HEK293T (cell line): ENCODE results near the gene SH3BP2.

Experiments used
- CTCF ChIA-PET: fragments of 350-600 bp; formaldehyde crosslinking; extraction: SDS; loops from one replicate; lab custom pipeline; 2021; ENCODE audit warnings: antibody characterized with exemption, inconsistent platforms; lab: Yijun Ruan, JAX
- POLR2A ChIA-PET: fragments of 350-600 bp; formaldehyde crosslinking; extraction: SDS; loops from one replicate; lab custom pipeline; 2020; ENCODE audit warnings: antibody characterized with exemption, inconsistent platforms; lab: Yijun Ruan, JAX
- DNase-seq: peaks from one replicate; pipeline ENCODE4 v3.0.0; 2012; ENCODE audit warnings: mixed read lengths; ENCODE audit errors: extremely low spot score
- ARNT ChIP-seq: fragments of 450-650 bp; IDR thresholded peaks from 2 replicates; pipeline ENCODE4 v1.6.1; 2017; ENCODE audit warnings: mild to moderate bottlenecking
- BHLHE40 ChIP-seq: fragments of 450-650 bp; IDR thresholded peaks from 2 replicates; pipeline ENCODE4 v1.6.1; 2016; ENCODE audit warnings: mild to moderate bottlenecking, moderate library complexity, borderline replicate concordance
- CTBP1 ChIP-seq: fragments of 450-650 bp; IDR thresholded peaks from 2 replicates; pipeline ENCODE4 v1.6.1; 2016; ENCODE audit warnings: borderline replicate concordance
- ELF4 ChIP-seq: fragments of 450-650 bp; IDR thresholded peaks from 2 replicates; pipeline ENCODE4 v1.6.1; 2017; ENCODE audit warnings: antibody characterized with exemption
- FOXA1 ChIP-seq: fragments of 450-650 bp; IDR thresholded peaks from 2 replicates; pipeline ENCODE4 v1.6.1; 2016; ENCODE audit warnings: mild to moderate bottlenecking
- FOXK2 ChIP-seq: fragments of 450-650 bp; IDR thresholded peaks from 2 replicates; pipeline ENCODE4 v1.6.1; 2016; ENCODE audit warnings: mild to moderate bottlenecking
- FOXM1 ChIP-seq: fragments of 450-650 bp; IDR thresholded peaks from 2 replicates; pipeline ENCODE4 v1.6.1; 2017; ENCODE audit warnings: mild to moderate bottlenecking, borderline replicate concordance
- HDGF ChIP-seq: fragments of 450-650 bp; IDR thresholded peaks from 2 replicates; pipeline ENCODE4 v1.6.1; 2017; ENCODE audit warnings: antibody characterized with exemption, borderline replicate concordance
- L3MBTL2 ChIP-seq: fragments of 450-650 bp; conservative IDR thresholded peaks from 2 replicates; pipeline ENCODE4 v1.6.1; 2016; ENCODE audit warnings: mild to moderate bottlenecking
- LEF1 ChIP-seq: fragments of 450-650 bp; IDR thresholded peaks from 2 replicates; pipeline ENCODE4 v1.6.1; 2017; ENCODE audit warnings: mild to moderate bottlenecking, borderline replicate concordance
- NFRKB ChIP-seq: fragments of 450-650 bp; IDR thresholded peaks from 2 replicates; pipeline ENCODE4 v1.6.1; 2016; ENCODE audit warnings: mild to moderate bottlenecking, moderate library complexity
- SP1 ChIP-seq: fragments of 450-650 bp; IDR thresholded peaks from 2 replicates; pipeline ENCODE4 v1.6.1; 2017
- SUZ12 ChIP-seq: fragments of 450-650 bp; IDR thresholded peaks from 2 replicates; pipeline ENCODE4 v1.6.1; 2016; ENCODE audit warnings: mild to moderate bottlenecking
- TARDBP ChIP-seq: fragments of 450-650 bp; IDR thresholded peaks from 2 replicates; pipeline ENCODE4 v1.6.1; 2016
- ZNF384 ChIP-seq: fragments of 450-650 bp; IDR thresholded peaks from 2 replicates; pipeline ENCODE4 v1.6.1; 2016
- TF ChIP-seq, protein P1 (sequence below): fragments of 450-650 bp; IDR thresholded peaks from 2 replicates; pipeline ENCODE4 v1.6.1; 2016

The SH3BP2 gene

GRCh38 chr4:2820216-2820982, 27.5 kb downstream of the SH3BP2 start:
- CTCF ChIA-PET, result no interaction called here
- TF ChIP-seq FOXA1 (no peak), BHLHE40 (no peak), CTBP1 (no peak), ARNT (no peak), L3MBTL2 (no peak), FOXM1 (no peak), HDGF (no peak), SP1 (no peak), ELF4 (no peak), ZNF384 (no peak)
- TF ChIP-seq, protein P1, sequence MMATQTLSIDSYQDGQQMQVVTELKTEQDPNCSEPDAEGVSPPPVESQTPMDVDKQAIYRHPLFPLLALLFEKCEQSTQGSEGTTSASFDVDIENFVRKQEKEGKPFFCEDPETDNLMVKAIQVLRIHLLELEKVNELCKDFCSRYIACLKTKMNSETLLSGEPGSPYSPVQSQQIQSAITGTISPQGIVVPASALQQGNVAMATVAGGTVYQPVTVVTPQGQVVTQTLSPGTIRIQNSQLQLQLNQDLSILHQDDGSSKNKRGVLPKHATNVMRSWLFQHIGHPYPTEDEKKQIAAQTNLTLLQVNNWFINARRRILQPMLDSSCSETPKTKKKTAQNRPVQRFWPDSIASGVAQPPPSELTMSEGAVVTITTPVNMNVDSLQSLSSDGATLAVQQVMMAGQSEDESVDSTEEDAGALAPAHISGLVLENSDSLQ, result no peak
- DNase-seq, result no peak
- POLR2A ChIA-PET, result no interaction called here

DNA sequence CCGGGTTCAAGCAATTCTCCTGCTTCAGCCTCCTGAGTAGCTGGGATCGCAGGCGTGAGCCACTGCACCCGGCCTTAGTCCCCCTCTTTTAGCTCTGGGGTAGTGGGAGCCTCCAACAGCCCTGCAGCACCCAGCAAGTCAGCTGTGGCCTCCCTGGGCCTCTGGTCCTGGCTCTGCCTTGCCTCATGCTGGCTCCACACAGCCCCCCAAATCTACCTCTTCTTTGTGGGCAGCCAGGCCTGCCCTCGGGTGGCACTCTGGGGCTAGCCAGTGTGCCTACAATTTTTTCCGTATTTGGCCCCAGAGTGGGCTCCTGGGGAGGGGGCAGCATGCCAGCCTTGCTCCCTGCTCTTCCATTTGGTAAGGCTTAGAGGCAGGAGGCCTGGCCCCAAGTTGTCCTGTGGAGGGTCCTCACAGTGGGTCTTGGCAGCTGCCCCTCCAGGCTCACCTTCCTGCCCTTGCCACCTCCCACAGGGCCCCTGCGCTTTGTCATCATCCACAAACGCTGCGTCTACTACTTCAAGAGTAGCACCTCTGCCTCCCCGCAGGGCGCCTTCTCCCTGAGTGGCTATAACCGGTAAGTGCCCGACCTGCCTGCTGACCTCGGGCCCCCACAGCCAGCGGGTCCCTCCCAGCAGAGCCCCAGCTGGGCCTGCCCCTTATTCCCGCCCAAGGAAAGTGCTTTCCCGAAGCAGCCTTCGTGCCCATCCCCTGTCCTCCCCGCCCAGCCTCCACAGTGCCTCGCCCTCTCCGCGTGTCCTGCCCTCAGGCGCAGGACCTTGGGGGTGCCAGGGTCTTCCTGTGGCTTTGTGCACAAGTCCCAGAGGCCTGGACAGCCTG, 29.8 kb downstream of the SH3BP2 start:
- ChIA-PET POLR2A (no interaction called here), CTCF (no interaction called here)
- DNase-seq, result no peak
- TF ChIP-seq ARNT (no peak), NFRKB (no peak), ZNF384 (no peak), CTBP1 (no peak), LEF1 (no peak), HDGF (no peak), FOXA1 (no peak), FOXM1 (no peak), ELF4 (no peak), TARDBP (no peak), BHLHE40 (no peak), L3MBTL2 (no peak), SP1 (no peak), SUZ12 (no peak), FOXK2 (no peak)
- TF ChIP-seq, protein P1, result no peak

DNA sequence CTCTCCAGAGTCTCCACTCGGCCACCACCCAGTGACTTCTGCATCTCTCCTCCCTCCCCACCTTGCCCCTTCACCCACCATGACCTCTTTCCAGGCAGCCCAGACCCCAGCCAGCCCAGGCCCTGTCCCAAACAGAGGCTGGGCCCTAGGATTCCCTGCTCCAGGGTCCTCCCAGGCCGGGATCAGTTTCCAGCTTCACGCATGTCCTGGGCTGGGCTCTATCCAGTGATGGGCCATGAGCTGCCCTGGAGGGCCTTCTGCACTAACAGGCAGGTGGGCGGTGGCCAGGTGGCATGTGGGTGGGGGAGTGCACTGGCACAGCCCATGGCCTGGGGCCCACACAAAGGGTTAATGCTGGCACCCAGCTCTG, 30.4 kb downstream of the SH3BP2 start:
- no peak for TF ChIP-seq FOXK2
- no peak for TF ChIP-seq SUZ12
- POLR2A ChIA-PET, result no interaction called here
- CTCF ChIA-PET, result no interaction called here
- DNase-seq, result no peak

DNA sequence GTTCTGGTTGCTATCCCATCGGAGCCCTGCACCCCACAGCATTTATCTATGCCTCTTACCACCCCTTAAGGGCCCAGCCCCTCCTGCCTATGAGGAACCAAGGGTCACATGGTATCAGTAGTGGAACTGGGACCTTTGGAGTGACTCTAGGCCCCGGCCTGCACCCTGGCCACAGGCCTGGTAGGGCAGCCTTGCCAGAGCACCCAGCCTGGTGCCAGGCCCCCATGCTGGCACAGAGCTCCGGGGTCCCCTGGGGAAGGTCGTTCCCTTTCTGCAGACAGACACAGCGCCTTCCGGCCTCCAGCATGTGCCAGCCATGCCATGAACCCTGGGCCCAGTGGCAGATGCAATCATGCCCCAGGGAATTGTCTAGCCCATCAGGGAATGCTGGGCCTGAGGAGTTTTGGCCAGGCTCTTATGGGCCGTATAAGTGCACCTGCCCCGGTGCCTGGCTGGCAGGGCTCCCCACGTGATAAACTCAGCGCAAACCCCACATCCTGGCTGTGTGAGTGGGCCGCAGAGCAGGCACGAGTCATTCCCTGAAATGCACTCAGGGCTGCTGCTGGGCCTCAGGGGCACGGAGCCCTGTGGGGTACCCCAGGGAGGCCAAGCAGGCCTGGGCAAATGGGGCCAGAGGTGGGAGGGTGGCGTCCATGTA, 30.9 kb downstream of the SH3BP2 start:
- DNase-seq, result no peak
- POLR2A ChIA-PET, result no interaction called here
- CTCF ChIA-PET, result no interaction called here
- TF ChIP-seq LEF1, result no peak
- TF ChIP-seq, protein P1, result no peak

GRCh38 chr4:2824329-2824835, 31.5 kb downstream of the SH3BP2 start:
- DNase-seq, result no peak
- ChIA-PET CTCF (no interaction called here), POLR2A (no interaction called here)
- TF ChIP-seq HDGF (no peak), L3MBTL2 (no peak), LEF1 (no peak), CTBP1 (no peak), FOXK2 (no peak), ARNT (no peak), SP1 (no peak), BHLHE40 (no peak), NFRKB (no peak)

GRCh38 chr4:2824836-2825381, 32.0 kb downstream of the SH3BP2 start:
- DNase-seq, result no peak
- CTCF ChIA-PET, result no interaction called here
- POLR2A ChIA-PET, result no interaction called here
- TF ChIP-seq ZNF384 (no peak), LEF1 (no peak), BHLHE40 (no peak), NFRKB (no peak), L3MBTL2 (no peak), FOXK2 (no peak), SP1 (no peak), CTBP1 (no peak), HDGF (no peak), FOXA1 (no peak), FOXM1 (no peak), ELF4 (no peak), SUZ12 (no peak), ARNT (no peak), TARDBP (no peak)
- TF ChIP-seq, protein P1, result no peak
